Mesenchymal stem cell (in vitro differentiated cells and primary cell): Measurements from ENCODE around the gene SERTAD1. TPM values are rescaled to one million over a fixed set of nuclear protein-coding genes. Genes with fewer than 3 reads are reported as not detected.

Experiments used
- DNase-seq: peaks from one replicate; pipeline ENCODE4 v3.0.0-alpha.2; 2013
- H2AFZ ChIP-seq: one replicate; pipeline ENCODE4 v1.6.1; 2013; ENCODE audit warnings: low read depth, mild to moderate bottlenecking, control low read depth, inconsistent platforms, low read length, moderate library complexity
- H2AK5ac ChIP-seq: 2 replicates; pipeline ENCODE4 v1.6.1; 2013; ENCODE audit warnings: low read length, moderate library complexity, mild to moderate bottlenecking, inconsistent platforms; ENCODE audit not compliant: severe bottlenecking
- H2BK120ac ChIP-seq: one replicate; pipeline ENCODE4 v1.6.1; 2013; ENCODE audit warnings: low read depth, mild to moderate bottlenecking, inconsistent platforms, low read length, moderate library complexity
- H2BK12ac ChIP-seq, 2 experiments: one replicate each; pipeline ENCODE4 v1.6.1; 2013; ENCODE audit warnings: inconsistent platforms in 2 of 2, low read length in 2 of 2, mild to moderate bottlenecking in 2 of 2, moderate library complexity in 2 of 2, control low read depth in 1 of 2
- H2BK15ac ChIP-seq: one replicate; pipeline ENCODE4 v1.6.1; 2013; ENCODE audit warnings: mild to moderate bottlenecking, low read depth, inconsistent platforms; ENCODE audit not compliant: poor library complexity, severe bottlenecking
- H2BK5ac ChIP-seq: 2 replicates; pipeline ENCODE4 v1.6.1; 2013; ENCODE audit warnings: low read depth, mild to moderate bottlenecking, low read length, control low read depth, inconsistent platforms; ENCODE audit not compliant: poor library complexity, severe bottlenecking
- H3K14ac ChIP-seq, 2 experiments: one replicate each; pipeline ENCODE4 v1.6.1; 2013; ENCODE audit warnings: inconsistent platforms in 2 of 2, low read length in 2 of 2, control low read depth in 1 of 2, mild to moderate bottlenecking in 1 of 2, moderate library complexity in 1 of 2
- H3K18ac ChIP-seq, 2 experiments: one replicate each; pipeline ENCODE4 v1.6.1; 2013; ENCODE audit warnings: inconsistent platforms in 2 of 2, low read length in 2 of 2, control low read depth in 1 of 2, low read depth in 1 of 2, mild to moderate bottlenecking in 1 of 2
- H3K23ac ChIP-seq, 2 experiments: one replicate each; pipeline ENCODE4 v1.6.1; 2013; ENCODE audit warnings: inconsistent platforms in 2 of 2, low read length in 2 of 2, mild to moderate bottlenecking in 2 of 2, moderate library complexity in 2 of 2, control low read depth in 1 of 2
- H3K27ac ChIP-seq: 2 replicates; pipeline ENCODE4 v1.5.1; 2013; ENCODE audit warnings: mild to moderate bottlenecking, moderate library complexity, low read length, control low read depth, inconsistent platforms; ENCODE audit not compliant: poor library complexity, severe bottlenecking
- H3K27me3 ChIP-seq, 2 experiments: 2 replicates each; pipeline versions ENCODE4 v1.6.1 to v1.7.0; 2013; ENCODE audit warnings: low read length in 2 of 2, mild to moderate bottlenecking in 2 of 2, moderate library complexity in 2 of 2, control low read depth in 1 of 2, inconsistent platforms in 1 of 2; ENCODE audit not compliant: control insufficient read depth in 1 of 2, insufficient read depth in 1 of 2
- H3K36me3 ChIP-seq, 2 experiments: 2 replicates each; pipeline versions ENCODE4 v1.6.1 to v1.7.0; 2013; ENCODE audit warnings: low read length in 2 of 2, control low read depth in 1 of 2, inconsistent platforms in 1 of 2, low read depth in 1 of 2, mild to moderate bottlenecking in 1 of 2; ENCODE audit not compliant: insufficient read depth in 2 of 2, control insufficient read depth in 1 of 2
- H3K4ac ChIP-seq, 2 experiments: one replicate each; pipeline ENCODE4 v1.6.1; 2013; ENCODE audit warnings: inconsistent platforms in 2 of 2, low read length in 2 of 2, mild to moderate bottlenecking in 2 of 2, moderate library complexity in 2 of 2, control low read depth in 1 of 2, low read depth in 1 of 2
- H3K4me1 ChIP-seq: 2 replicates; pipeline ENCODE4 v1.6.1; 2013; ENCODE audit warnings: low read depth, low read length, control low read depth; ENCODE audit not compliant: control insufficient read depth, insufficient read depth
- H3K4me2 ChIP-seq: 2 replicates; pipeline ENCODE4 v1.6.1; 2013; ENCODE audit warnings: low read length, mild to moderate bottlenecking, inconsistent platforms; ENCODE audit not compliant: poor library complexity, severe bottlenecking
- H3K4me3 ChIP-seq, 2 experiments: 2 replicates each; pipeline versions ENCODE4 v1.5.1 to v1.7.0; 2013; ENCODE audit warnings: low read length in 2 of 2, mild to moderate bottlenecking in 2 of 2, control low read depth in 1 of 2, low read depth in 1 of 2; ENCODE audit not compliant: insufficient read depth in 1 of 2
- H3K79me1 ChIP-seq: replicated peaks from 2 replicates; pipeline ENCODE4 v1.6.1; 2013; ENCODE audit warnings: mild to moderate bottlenecking, control low read depth, low read length, inconsistent platforms; ENCODE audit not compliant: poor library complexity, severe bottlenecking
- H3K9ac ChIP-seq: 2 replicates; pipeline ENCODE4 v1.7.0; 2013; ENCODE audit warnings: mild to moderate bottlenecking, low read length, moderate library complexity
- H3K9me3 ChIP-seq: 2 replicates; pipeline ENCODE4 v1.7.0; 2013; ENCODE audit warnings: mild to moderate bottlenecking, low read length; ENCODE audit not compliant: control insufficient read depth
- H4K8ac ChIP-seq: one replicate; pipeline ENCODE4 v1.6.1; 2013; ENCODE audit warnings: inconsistent platforms, mild to moderate bottlenecking, low read length, moderate library complexity
- H4K91ac ChIP-seq: one replicate; pipeline ENCODE4 v1.6.1; 2013; ENCODE audit warnings: mild to moderate bottlenecking, low read length, inconsistent platforms
- WGBS: methylation state at CpG from one replicate; pipeline ENCODE4 v1.1.7; 2013; ENCODE audit warnings: mixed read lengths; 5-methylcytosine and 5-hydroxymethylcytosine counted together
- small RNA-seq: library from polyadenylated mRNA; stranded (forward); fragments of <200 nt; extraction: miRNeasy Mini kit (QIAGEN cat#:217004); gene quantifications from one replicate; pipeline ENCODE3, GENCODE V24; 2013; ENCODE audit warnings: low read depth

The SERTAD1 gene

DNA sequence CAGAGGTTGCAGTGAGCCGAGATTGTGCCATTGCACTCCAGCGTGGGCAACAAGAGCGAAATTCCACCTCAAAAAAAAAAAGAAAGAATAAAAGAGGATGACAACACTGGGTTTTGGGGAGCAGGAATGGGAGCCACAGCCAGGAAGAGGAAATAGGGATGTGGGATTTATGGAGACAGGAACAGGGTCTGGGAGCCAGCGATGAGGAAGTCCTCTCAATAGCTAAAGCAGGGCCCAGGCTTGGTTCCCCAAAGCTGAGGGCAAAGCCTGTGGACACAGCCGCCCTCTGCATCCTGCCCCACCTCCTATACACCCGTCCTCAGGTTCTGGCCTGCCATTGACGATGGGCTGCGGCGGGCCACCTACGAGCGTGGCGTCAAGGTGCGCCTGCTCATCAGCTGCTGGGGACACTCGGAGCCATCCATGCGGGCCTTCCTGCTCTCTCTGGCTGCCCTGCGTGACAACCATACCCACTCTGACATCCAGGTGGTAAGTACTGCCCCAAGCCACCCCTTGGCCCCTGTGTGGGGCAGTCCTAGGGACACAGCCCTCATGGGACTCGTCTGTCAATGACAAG lies 49.4 kb downstream of the SERTAD1 start:
- no peak overlapping the region for H3K18ac ChIP-seq
- H2AFZ ChIP-seq, result no peak overlapping the region
- DNase-seq, result no peak
- WGBS, result 97% methylated on average over 17 of the region's 17 CpGs
- peaks cover 64 to 92% of the 10 kb centered on the region in 2 experiments for H3K36me3 ChIP-seq
- H3K4me2 ChIP-seq, result no peak overlapping the region
- no peak overlapping the region for H3K14ac ChIP-seq
- peak overlapping the region; percentile 7 for H4K8ac ChIP-seq
- H3K27me3 ChIP-seq, result no peaks in the 10 kb centered on the region
- no peak overlapping the region for H2BK15ac ChIP-seq
- H2BK12ac ChIP-seq, result no peak overlapping the region
- H3K9me3 ChIP-seq, result no peaks in the 10 kb centered on the region
- no peak overlapping the region for H3K4ac ChIP-seq
- no peak overlapping the region for H2BK120ac ChIP-seq
- no peak overlapping the region for H3K9ac ChIP-seq
- no peak overlapping the region for H3K23ac ChIP-seq
- H2AK5ac ChIP-seq, result no peak overlapping the region
- peaks cover 19% of the 10 kb centered on the region for H3K79me1 ChIP-seq
- H3K27ac ChIP-seq, result no peak overlapping the region
- no peak overlapping the region for H3K4me3 ChIP-seq
- no peak overlapping the region for H4K91ac ChIP-seq
- no peak overlapping the region for H2BK5ac ChIP-seq
- H3K4me1 ChIP-seq, result peaks cover 2% of the 10 kb centered on the region

DNA sequence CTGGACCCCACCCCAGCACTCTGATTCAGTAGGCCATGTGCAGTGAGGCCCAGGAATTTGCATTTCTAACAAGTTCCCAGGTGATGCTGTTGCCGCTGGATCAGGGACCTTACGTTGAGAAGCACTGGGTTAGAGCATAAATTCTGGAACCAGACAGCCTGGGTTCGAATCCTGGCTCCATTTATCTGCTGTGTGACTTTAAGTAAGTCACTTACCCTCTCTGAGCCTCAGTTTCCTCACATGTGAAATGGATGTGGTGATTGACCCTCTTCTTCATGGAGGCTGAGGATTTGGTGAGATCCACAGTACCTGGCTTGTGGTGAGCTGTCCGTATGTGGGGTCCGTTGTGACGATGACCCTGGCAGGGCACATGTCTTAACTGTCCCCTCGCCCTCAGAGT lies 51.7 kb downstream of the SERTAD1 start:
- Histone ChIP-seq H3K4ac (no peak overlapping the region), H3K27me3 (no peaks in the 10 kb centered on the region), H3K27ac (no peak overlapping the region), H3K4me3 (no peak overlapping the region), H3K23ac (no peak overlapping the region), H3K36me3 (peaks cover 74 to 89% of the 10 kb centered on the region in 2 experiments), H3K9ac (no peak overlapping the region), H4K91ac (no peak overlapping the region), H3K4me2 (no peak overlapping the region), H2BK5ac (no peak overlapping the region), H2BK15ac (no peak overlapping the region), H2BK12ac (no peak overlapping the region), H2BK120ac (no peak overlapping the region), H3K14ac (no peak overlapping the region), H3K18ac (no peak overlapping the region), H2AK5ac (no peak overlapping the region), H3K4me1 (peaks cover 2% of the 10 kb centered on the region), H4K8ac (no peak overlapping the region), H3K9me3 (no peaks in the 10 kb centered on the region), H2AFZ (no peak overlapping the region), H3K79me1 (peaks cover 33% of the 10 kb centered on the region)
- 96% methylated on average over 6 of the region's 7 CpGs for WGBS
- no peak for DNase-seq

DNA sequence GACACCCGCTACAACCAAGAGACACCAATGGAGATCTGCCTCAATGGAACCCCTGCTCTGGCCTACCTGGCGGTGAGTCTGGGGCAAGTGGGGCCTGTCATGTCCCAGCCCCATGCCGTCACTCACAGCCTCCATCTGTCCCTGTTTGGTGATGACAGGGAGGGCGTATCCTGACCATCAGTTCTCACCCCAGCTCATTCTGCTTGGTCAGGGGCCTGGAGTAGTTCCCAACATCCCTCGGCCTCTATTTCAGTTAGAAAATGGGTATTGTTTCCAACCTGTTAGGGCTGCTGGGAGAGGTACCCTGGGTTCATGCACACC lies 54.0 kb downstream of the SERTAD1 start:
- Histone ChIP-seq H3K23ac (no peak overlapping the region), H2BK15ac (no peak overlapping the region), H2AK5ac (no peak overlapping the region), H3K27me3 (no peaks in the 10 kb centered on the region), H4K91ac (peak overlapping the region; percentile 7), H3K27ac (no peak overlapping the region), H3K4ac (no peak overlapping the region), H3K4me1 (peaks cover 14% of the 10 kb centered on the region), H3K4me3 (no peak overlapping the region), H2BK12ac (no peak overlapping the region), H3K36me3 (peaks cover 77 to 80% of the 10 kb centered on the region in 2 experiments), H3K4me2 (no peak overlapping the region), H2BK120ac (no peak overlapping the region), H2AFZ (no peak overlapping the region), H3K9ac (no peak overlapping the region), H3K14ac (no peak overlapping the region), H3K79me1 (peaks cover 45% of the 10 kb centered on the region), H3K18ac (no peak overlapping the region), H4K8ac (no peak overlapping the region), H3K9me3 (no peaks in the 10 kb centered on the region), H2BK5ac (no peak overlapping the region)
- DNase-seq, result no peak
- WGBS, result 97% methylated on average over 5 of the region's 5 CpGs

Small RNA genes within 50 kb of the gene (small RNA-seq; reads per million reads assigned to genes)
- gene RF00017, result not detected
